PFSK-1 (cell line): ENCODE data around the gene PRDX3.

Experiments used
- FOXP2 ChIP-seq: optimal IDR thresholded peaks from 2 replicates; pipeline ENCODE3; 2011; ENCODE audit warnings: borderline replicate concordance, control low read depth, inconsistent platforms; ENCODE audit not compliant: insufficient read depth; ENCODE audit errors: extremely low read length, extremely low read depth
- POLR2AphosphoS5 ChIP-seq: IDR thresholded peaks from 2 replicates; pipeline ENCODE4 v1.6.1; 2012; ENCODE audit warnings: low read depth, mild to moderate bottlenecking, control low read depth, low read length, moderate library complexity
- REST ChIP-seq, 2 experiments: IDR thresholded peaks; 2 replicates each; pipeline versions ENCODE4 v1.6.1 to v1.8.0; 2011 to 2012; ENCODE audit warnings: low read depth in 2 of 2, low read length in 2 of 2, control low read depth in 1 of 2, inconsistent platforms in 1 of 2, mild to moderate bottlenecking in 1 of 2, moderate library complexity in 1 of 2; ENCODE audit not compliant: insufficient read depth in 1 of 2
- SIN3A ChIP-seq: IDR thresholded peaks from 2 replicates; pipeline ENCODE4 v1.6.1; 2012; ENCODE audit warnings: mild to moderate bottlenecking, low read length, moderate library complexity, borderline replicate concordance; ENCODE audit not compliant: insufficient read depth
- TAF1 ChIP-seq: IDR thresholded peaks from 2 replicates; pipeline ENCODE4 v1.6.1; 2012; ENCODE audit warnings: low read length, control low read depth, borderline replicate concordance; ENCODE audit not compliant: insufficient read depth

Gene PRDX3

GRCh38 chr10:119119400-119119799 is 59.2 kb downstream of the PRDX3 start:
- TF ChIP-seq SIN3A (no peak), FOXP2 (no peak), REST (IDR thresholded peaks at IDR 0.05; ENCODE audit: insufficient read depth in 1 of 2, low read depth in 2 of 2, low read length in 2 of 2) (no peak)

GRCh38 chr10:119118231-119118630 is 60.4 kb downstream of the PRDX3 start:
- TF ChIP-seq FOXP2: no peak
- no peak for TF ChIP-seq SIN3A
- no peak for TF ChIP-seq TAF1
- no peak for TF ChIP-seq POLR2AphosphoS5
- TF ChIP-seq REST (IDR thresholded peaks at IDR 0.05; ENCODE audit: insufficient read depth in 1 of 2, low read depth in 2 of 2, low read length in 2 of 2): no peak
